PC-3 (cell line): ENCODE data around the gene PPM1E. TPM values are rescaled to one million over a fixed set of nuclear protein-coding genes. Genes with fewer than 3 reads are reported as not detected.
"Not testable (repeated sequence)": the region's sequence is repeated elsewhere in the genome, so short reads cannot be mapped to it uniquely, and the experiment has no call there.

Experiments used
- ATAC-seq: fragments of 200-7000 bp; cut with Tn5 transposase; 2 replicates; pipeline ENCODE4 v1.9.1; 2020; ENCODE audit warnings: mild to moderate bottlenecking, moderate library complexity
- BruUV-seq: library from RNA; stranded (reverse); fragments of 400-500 nt; replicated peaks from 2 replicates; lab custom pipeline; 2021; lab: Mats Ljungman, UMichigan
- CTCF ChIA-PET: fragments of 300-600 bp; sonication (Branson Sonifier 250); formaldehyde crosslinking; loops from one replicate; lab custom pipeline; 2022; ENCODE audit warnings: antibody characterized with exemption; lab: Charles Lee
- POLR2A ChIA-PET: fragments of 300-600 bp; sonication (Branson Sonifier 250); formaldehyde crosslinking; loops from one replicate; lab custom pipeline; 2022; ENCODE audit warnings: antibody characterized with exemption; ENCODE audit not compliant: unreplicated experiment; lab: Charles Lee
- DNase-seq: peaks from one replicate; pipeline ENCODE4 v3.0.0-alpha.2; 2015
- H2AFZ ChIP-seq: fragments of 300-600 bp; sonication (generic); 2 replicates; pipeline ENCODE4 v1.6.0; 2016; ENCODE audit warnings: antibody characterized with exemption, low read length
- H3F3A ChIP-seq: fragments of 300-600 bp; sonication (generic); one replicate; pipeline ENCODE4 v1.6.0; 2017; ENCODE audit warnings: antibody characterized with exemption, low read length, control low read depth, mild to moderate bottlenecking; ENCODE audit not compliant: unreplicated experiment
- H3K27ac ChIP-seq: fragments of 300-600 bp; sonication (generic); 2 replicates; pipeline ENCODE4 v1.5.1; 2016; ENCODE audit warnings: mild to moderate bottlenecking, low read length
- H3K27me3 ChIP-seq: fragments of 300-600 bp; sonication (generic); 2 replicates; pipeline ENCODE4 v1.6.1; 2016; ENCODE audit warnings: low read length, mixed read lengths
- H3K36me3 ChIP-seq: fragments of 300-600 bp; sonication (generic); 2 replicates; pipeline ENCODE4 v1.6.1; 2016; ENCODE audit warnings: low read depth, mixed run types, low read length, mixed read lengths
- H3K4me1 ChIP-seq: fragments of 300-600 bp; sonication (generic); 2 replicates; pipeline ENCODE4 v1.5.1; 2016; ENCODE audit warnings: low read length; ENCODE audit not compliant: insufficient read depth
- H3K4me2 ChIP-seq: fragments of 300-600 bp; sonication (generic); 2 replicates; pipeline ENCODE4 v1.6.0; 2016; ENCODE audit warnings: low read length
- H3K4me3 ChIP-seq: fragments of 300-600 bp; sonication (generic); 2 replicates; pipeline ENCODE4 v1.5.1; 2016; ENCODE audit warnings: mild to moderate bottlenecking, low read length, mixed read lengths
- H3K79me2 ChIP-seq: fragments of 300-600 bp; sonication (generic); 2 replicates; pipeline ENCODE4 v1.6.1; 2017; ENCODE audit warnings: low read length, mixed read lengths
- H3K9ac ChIP-seq: fragments of 300-600 bp; sonication (generic); 2 replicates; pipeline ENCODE4 v1.6.0; 2016; ENCODE audit warnings: mild to moderate bottlenecking, low read length
- H3K9me2 ChIP-seq: fragments of 300-600 bp; sonication (generic); replicated peaks from 2 replicates; pipeline ENCODE4 v1.6.1; 2016; ENCODE audit warnings: mixed run types, low read length, mixed read lengths
- H3K9me3 ChIP-seq: fragments of 300-600 bp; sonication (generic); 2 replicates; pipeline ENCODE4 v1.6.1; 2016; ENCODE audit warnings: low read length, mixed read lengths
- H4K20me1 ChIP-seq: fragments of 300-600 bp; sonication (generic); 2 replicates; pipeline ENCODE4 v1.6.1; 2016; ENCODE audit warnings: low read length, mixed read lengths
- CTCF ChIP-seq: fragments of 300-600 bp; sonication (generic); conservative IDR thresholded peaks from 2 replicates; pipeline ENCODE4 v1.5.1; 2017; ENCODE audit warnings: antibody characterized with exemption, low read depth, mild to moderate bottlenecking, low read length
- EZH2 ChIP-seq: fragments of 300-600 bp; sonication (generic); IDR thresholded peaks from one replicate; pipeline ENCODE4 v1.6.1; 2017; ENCODE audit warnings: antibody characterized with exemption, mild to moderate bottlenecking, low read length; ENCODE audit not compliant: unreplicated experiment
- EZH2phosphoT487 ChIP-seq: fragments of 300-600 bp; sonication (generic); IDR thresholded peaks from 2 replicates; pipeline ENCODE4 v1.6.1; 2018; ENCODE audit warnings: mild to moderate bottlenecking, antibody characterized with exemption, low read length, borderline replicate concordance
- intact Hi-C: fragments of 100-400 bp; cut with micrococcal nuclease; formaldehyde crosslinking; loops from 2 replicates; pipeline ENCODE4 v1.9.0; 2023
- total RNA-seq: library from RNA; depleted of rRNA; stranded (reverse); fragments of >200 nt; gene quantifications from 2 replicates; pipeline ENCODE4 v1.2.3, GENCODE V29; 2014

Gene PPM1E
- total RNA-seq, 1 experiment from 2014 or later, result not detected

GRCh38 chr17:58789831-58790230 is 34.2 kb downstream of the PPM1E start:
- no peaks in the 10 kb centered on the region for H3K36me3 ChIP-seq
- H3K4me3 ChIP-seq, result no peak overlapping the region
- no peak overlapping the region for H3K9ac ChIP-seq
- TF ChIP-seq EZH2, result no peak
- no peak for TF ChIP-seq CTCF
- no peak for TF ChIP-seq EZH2phosphoT487
- no peak overlapping the region for H2AFZ ChIP-seq
- ATAC-seq (no peak), DNase-seq (no peak)
- H3K27me3 ChIP-seq, result peaks cover 33% of the 10 kb centered on the region
- H3K9me3 ChIP-seq, result no peaks in the 10 kb centered on the region
- H3K79me2 ChIP-seq, result no peaks in the 10 kb centered on the region
- H3F3A ChIP-seq, result no peaks in the 10 kb centered on the region
- peaks cover 4% of the 10 kb centered on the region for H3K4me1 ChIP-seq
- H3K9me2 ChIP-seq, result no peaks in the 10 kb centered on the region
- H3K27ac ChIP-seq, result no peak overlapping the region
- H4K20me1 ChIP-seq, result no peaks in the 10 kb centered on the region
- intact Hi-C loops, result no loop called here
- no TSS peak for BruUV-seq
- POLR2A ChIA-PET, result no interaction called here
- H3K4me2 ChIP-seq, result no peak overlapping the region
- CTCF ChIA-PET, result no interaction called here

- H4K20me1 ChIP-seq, POLR2A ChIA-PET, H3K27ac ChIP-seq, H3K4me3 ChIP-seq, H3K4me2 ChIP-seq, H3K4me1 ChIP-seq, H3K79me2 ChIP-seq, H3K9ac ChIP-seq, H3K36me3 ChIP-seq, H2AFZ ChIP-seq, DNase-seq, H3F3A ChIP-seq, H3K9me3 ChIP-seq, CTCF ChIA-PET, ATAC-seq, BruUV-seq, H3K9me2 ChIP-seq, intact Hi-C loops: not testable (repeated sequence)
- peaks cover 34% of the 10 kb centered on the region for H3K27me3 ChIP-seq
Measured at GRCh38 chr17:58794508-58794907, 38.9 kb downstream of the PPM1E start.

GRCh38 chr17:58802188-58802587 is 46.5 kb downstream of the PPM1E start:
- Histone ChIP-seq H3F3A (no peaks in the 10 kb centered on the region), H3K79me2 (no peaks in the 10 kb centered on the region), H3K36me3 (no peaks in the 10 kb centered on the region), H3K4me1 (no peaks in the 10 kb centered on the region), H3K4me3 (no peak overlapping the region), H3K4me2 (no peak overlapping the region), H3K9me2 (no peaks in the 10 kb centered on the region), H3K9ac (no peak overlapping the region), H3K9me3 (no peaks in the 10 kb centered on the region), H3K27me3 (peaks cover 20% of the 10 kb centered on the region; the same call in 1 of the 2 replicates), H3K27ac (no peak overlapping the region), H4K20me1 (no peaks in the 10 kb centered on the region), H2AFZ (no peak overlapping the region)
- ChIA-PET CTCF (no interaction called here), POLR2A (interaction anchor here (0.7 kb wide), 1 partner anchor 53 kb away, joined by 15 read pairs; no protein-coding TSS in a partner anchor)
- DNase-seq, result no peak
- no peak for TF ChIP-seq EZH2phosphoT487
- no peak for ATAC-seq
- BruUV-seq, result no TSS peak
- intact Hi-C loops, result no loop called here

- H3K4me2 ChIP-seq, result no peak overlapping the region
- H4K20me1 ChIP-seq, result no peaks in the 10 kb centered on the region
- H3K36me3 ChIP-seq, result no peaks in the 10 kb centered on the region
- H3K79me2 ChIP-seq, result no peaks in the 10 kb centered on the region
- H3K9me2 ChIP-seq, result no peaks in the 10 kb centered on the region
- TF ChIP-seq EZH2phosphoT487, result no peak
- TF ChIP-seq CTCF, result no peak
- TF ChIP-seq EZH2, result no peak
- no peaks in the 10 kb centered on the region for H3F3A ChIP-seq
- H3K9ac ChIP-seq, result no peak overlapping the region
- H3K27ac ChIP-seq, result no peak overlapping the region
- no peak overlapping the region for H3K4me3 ChIP-seq
- no peaks in the 10 kb centered on the region for H3K4me1 ChIP-seq
- intact Hi-C loops, result no loop called here
- peaks cover 25% of the 10 kb centered on the region; the same call in 1 of the 2 replicates for H3K27me3 ChIP-seq
- POLR2A ChIA-PET, result no interaction called here
- CTCF ChIA-PET, result no interaction called here
- DNase-seq (no peak), ATAC-seq (no peak)
- H3K9me3 ChIP-seq, result no peaks in the 10 kb centered on the region
- no TSS peak for BruUV-seq
- no peak overlapping the region for H2AFZ ChIP-seq
Measured at GRCh38 chr17:58806046-58806445, 50.4 kb downstream of the PPM1E start.
